NCI-H1092 treated with DMSO at 0.1 percent for 48 hours (cell line): ENCODE data around the gene SUPT4H1.

Experiments
- DNase-seq: peaks from one replicate; lab custom pipeline; 2025; lab: John Stamatoyannopoulos, UW

SUPT4H1 gene

GRCh38 chr17:58380207-58381123 lies 28.5 kb upstream of the SUPT4H1 start:
- no peak for DNase-seq

GRCh38 chr17:58379511-58379824 lies 27.5 kb upstream of the SUPT4H1 start:
- no peak for DNase-seq

- DNase-seq = no peak
Measured at GRCh38 chr17:58378733-58379510, 26.9 kb upstream of the SUPT4H1 start.

GRCh38 chr17:58377661-58378060 lies 25.7 kb upstream of the SUPT4H1 start:
- DNase-seq = no peak

- no peak for DNase-seq
Measured at GRCh38 chr17:58377093-58377601, 25.1 kb upstream of the SUPT4H1 start.

- no peak for DNase-seq
Measured at GRCh38 chr17:58376472-58377000, 24.5 kb upstream of the SUPT4H1 start.

- DNase-seq = no peak
Measured at GRCh38 chr17:58375811-58376210, 23.8 kb upstream of the SUPT4H1 start.

GRCh38 chr17:58375256-58375655 lies 23.3 kb upstream of the SUPT4H1 start:
- no peak for DNase-seq

- no peak for DNase-seq
Measured at GRCh38 chr17:58373923-58374322, 21.9 kb upstream of the SUPT4H1 start.

- no peak for DNase-seq
Measured at GRCh38 chr17:58373003-58373402, 21.0 kb upstream of the SUPT4H1 start.

GRCh38 chr17:58371300-58371950 lies 19.4 kb upstream of the SUPT4H1 start:
- no peak for DNase-seq

- no peak for DNase-seq
Measured at GRCh38 chr17:58370716-58371115, 18.7 kb upstream of the SUPT4H1 start.

- no peak for DNase-seq
Measured at GRCh38 chr17:58370309-58370708, 18.3 kb upstream of the SUPT4H1 start.

- no peak for DNase-seq
Measured at GRCh38 chr17:58369214-58370031, 17.4 kb upstream of the SUPT4H1 start.

- DNase-seq = no peak
Measured at GRCh38 chr17:58368860-58369213, 16.8 kb upstream of the SUPT4H1 start.

- DNase-seq = no peak
Measured at GRCh38 chr17:58367461-58367860, 15.5 kb upstream of the SUPT4H1 start.

GRCh38 chr17:58365980-58366595 lies 14.1 kb upstream of the SUPT4H1 start:
- DNase-seq = no peak

- DNase-seq = no peak
Measured at GRCh38 chr17:58365185-58365979, 13.4 kb upstream of the SUPT4H1 start.

- DNase-seq = no peak
Measured at GRCh38 chr17:58364270-58364942, 12.4 kb upstream of the SUPT4H1 start.
